GF-D8 (cell line): ENCODE results near the gene KIAA1755.

Source experiments
- DNase-seq: peaks from one replicate; lab custom pipeline; 2025; lab: John Stamatoyannopoulos, UW

Gene KIAA1755

DNA sequence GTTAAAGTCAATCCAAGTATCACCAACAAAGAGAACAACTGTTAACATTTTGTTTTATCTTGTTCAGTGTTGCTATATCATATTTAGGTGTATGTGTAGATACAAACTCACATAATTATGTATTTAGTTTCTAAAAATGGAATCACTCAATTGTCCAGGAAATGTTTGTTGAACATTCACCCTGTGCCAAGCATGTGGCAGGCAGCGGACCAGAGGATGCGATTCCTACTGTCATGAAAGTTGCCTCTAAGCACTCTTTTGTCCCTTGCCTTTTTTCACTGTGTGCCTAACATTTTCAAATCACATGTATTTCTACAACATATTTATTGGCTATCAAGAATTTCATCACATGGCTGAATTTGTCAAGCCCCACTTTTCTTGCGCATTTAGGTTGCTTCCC is 78.6 kb downstream of the KIAA1755 start:
- DNase-seq = no peak

DNA sequence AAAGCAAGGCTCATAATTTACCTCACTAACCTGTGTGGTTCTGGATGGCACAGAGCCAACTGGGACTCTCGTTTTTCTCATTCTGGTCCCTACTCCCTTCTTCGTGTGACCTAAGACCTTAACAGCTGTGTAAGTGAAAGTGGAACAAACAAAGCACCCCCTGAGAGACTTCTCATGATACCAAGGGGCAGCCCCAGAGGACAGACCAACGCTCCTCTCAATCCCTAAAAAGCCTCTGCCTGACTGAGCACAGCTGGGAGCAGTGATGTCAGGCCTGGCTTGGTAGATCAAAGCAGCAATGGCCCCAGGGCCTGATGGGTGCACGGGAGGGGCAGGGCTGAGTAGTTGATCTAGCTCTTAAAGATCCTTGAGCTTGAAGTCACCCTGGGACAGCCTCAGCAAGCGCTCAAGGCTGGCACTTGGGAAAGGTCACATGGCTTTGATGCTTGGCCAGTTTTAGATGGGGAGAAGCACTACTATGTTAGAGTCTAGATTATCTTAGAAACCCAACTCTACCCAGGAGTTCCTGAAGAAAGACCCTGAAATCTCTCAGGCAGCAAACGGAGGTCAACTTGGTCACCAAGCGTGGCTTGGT is 79.2 kb downstream of the KIAA1755 start:
- no peak for DNase-seq

DNA sequence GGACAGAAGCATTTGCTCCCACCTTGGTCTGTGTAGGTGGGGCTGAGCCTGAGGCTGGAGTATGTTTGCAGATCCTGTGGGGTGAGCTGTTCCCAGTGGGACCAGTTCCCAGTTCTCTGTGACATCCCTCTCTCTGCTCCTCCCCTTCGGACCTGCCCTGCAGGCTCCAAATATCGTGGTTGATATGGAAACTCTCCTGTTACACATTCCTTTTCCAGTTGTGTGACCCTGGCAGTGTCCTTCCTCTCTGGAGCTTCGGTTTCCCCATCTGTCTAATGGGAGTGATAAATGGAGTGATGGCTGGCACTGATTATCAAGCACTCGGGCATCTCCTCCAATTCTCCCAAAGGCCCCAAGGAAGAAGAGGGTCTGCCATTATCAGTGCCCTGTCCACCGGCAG is 79.8 kb downstream of the KIAA1755 start:
- no peak for DNase-seq

DNA sequence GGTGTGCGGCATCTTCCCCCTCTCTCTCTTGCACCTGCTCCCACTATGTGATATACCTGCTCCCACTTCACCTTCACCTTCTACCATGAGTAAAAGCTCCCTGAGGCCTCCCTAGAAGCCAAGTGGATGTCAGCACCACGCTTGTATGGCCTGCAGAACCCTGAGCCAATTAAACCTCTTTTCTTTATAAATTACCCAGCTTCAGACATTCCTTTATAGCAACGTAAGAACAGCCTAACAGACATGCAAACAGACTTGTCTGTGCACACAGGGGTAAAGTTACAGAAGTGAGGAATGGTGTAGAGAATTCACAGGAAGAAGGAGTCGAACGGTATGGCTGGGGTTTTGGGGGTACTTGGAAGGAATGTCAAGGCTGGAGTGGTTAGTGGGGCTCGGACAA is 80.7 kb downstream of the KIAA1755 start:
- no peak for DNase-seq

DNA sequence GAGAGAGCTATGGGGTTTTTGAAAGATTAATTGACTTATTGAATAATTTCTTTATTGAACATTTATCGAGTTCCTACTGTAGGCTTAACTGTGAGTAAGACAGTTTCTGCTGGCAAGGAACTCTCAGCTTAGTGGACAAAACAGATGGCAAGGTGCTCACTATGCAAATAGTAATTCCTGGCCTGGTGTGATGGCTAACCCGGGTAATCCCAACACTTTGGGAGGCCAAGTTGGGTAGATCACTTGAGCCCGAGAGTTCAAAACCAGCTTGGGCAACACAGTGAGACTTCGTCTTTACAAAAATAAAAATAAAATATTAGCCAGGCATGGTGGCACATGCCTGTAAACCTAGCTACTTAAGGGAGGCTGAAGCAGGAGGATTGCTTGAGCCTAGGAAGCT is 82.0 kb downstream of the KIAA1755 start:
- no peak for DNase-seq

DNA sequence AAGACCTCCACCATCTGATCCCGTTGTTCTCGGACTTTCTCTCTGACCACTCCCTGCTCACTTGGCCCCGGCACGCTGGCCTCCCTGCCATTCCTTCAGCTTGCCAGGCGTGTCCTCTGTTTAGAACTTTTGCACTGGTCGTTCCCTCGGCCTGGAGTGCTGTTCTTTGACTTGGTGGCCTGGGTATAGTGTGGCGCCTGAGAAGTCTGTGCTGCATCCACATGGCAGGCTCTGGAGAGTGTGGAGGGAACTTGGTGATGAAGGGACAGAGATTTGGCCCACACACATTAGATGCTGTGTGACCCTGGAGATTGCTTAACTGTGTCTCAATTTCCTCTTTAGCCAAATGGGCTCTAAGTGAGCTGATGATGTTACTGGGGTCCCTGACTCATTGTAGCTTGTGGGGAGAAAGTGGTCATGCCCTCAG is 82.5 kb downstream of the KIAA1755 start:
- no peak for DNase-seq

DNA sequence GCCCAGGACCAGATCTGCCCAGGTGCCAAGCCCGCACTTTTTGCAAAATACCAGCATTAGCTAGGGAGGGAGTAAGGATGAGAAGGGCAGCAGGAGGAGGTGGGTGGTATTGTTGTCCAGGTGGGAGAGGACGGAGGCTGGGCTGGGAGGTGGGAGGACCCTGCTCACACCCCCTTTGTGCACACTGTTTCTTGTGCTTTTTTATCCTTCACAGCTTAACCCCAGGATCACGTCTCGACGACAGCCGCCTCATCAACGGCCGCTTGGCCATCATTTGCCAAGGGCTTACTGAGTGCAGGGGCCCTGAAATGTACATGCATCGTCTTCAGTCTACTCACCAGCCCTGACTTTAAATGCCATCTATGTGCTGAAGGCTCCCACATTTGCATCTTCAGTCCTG is 83.3 kb downstream of the KIAA1755 start:
- DNase-seq = no peak

DNA sequence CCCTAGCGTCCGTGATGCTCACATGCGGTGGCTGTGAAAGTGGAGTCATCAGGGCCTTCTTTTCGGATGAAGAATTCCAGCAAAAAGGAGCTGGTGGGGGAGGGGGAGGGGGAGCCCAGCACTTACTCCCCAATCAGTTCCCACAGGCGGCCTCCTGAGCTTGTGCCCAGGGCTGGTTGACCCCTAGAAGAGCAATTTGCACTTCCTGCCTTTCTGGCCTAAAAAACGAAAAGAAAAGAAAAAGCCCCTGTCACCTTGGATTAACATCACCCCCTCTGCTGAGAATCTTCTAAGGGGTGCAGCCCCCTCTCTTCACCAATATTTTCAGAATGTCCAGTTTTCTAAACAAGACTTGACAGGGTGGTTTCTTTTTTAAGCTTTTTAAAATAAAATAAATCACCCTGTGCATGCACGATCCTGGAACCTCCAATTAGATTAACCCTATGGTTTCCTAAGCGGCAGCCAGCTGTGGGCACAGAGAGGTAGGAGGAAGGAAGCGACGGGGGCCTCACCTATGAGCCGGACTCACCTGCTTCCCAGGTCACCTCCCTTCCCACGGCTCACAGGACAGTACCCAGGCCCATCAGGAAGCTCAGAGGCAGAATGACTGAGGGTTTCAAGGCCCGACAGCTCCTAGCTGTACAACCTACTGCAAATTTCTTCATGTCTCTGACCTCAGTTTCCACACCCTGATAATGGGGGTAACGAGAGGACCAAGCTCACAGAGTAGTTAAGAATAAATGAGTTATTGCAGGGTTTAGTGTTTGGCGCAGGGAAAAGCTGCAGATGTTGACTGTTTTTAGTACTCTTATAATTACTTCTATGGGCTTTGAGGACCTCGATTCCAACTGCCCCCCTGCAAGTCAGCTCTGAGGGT is 85.0 kb downstream of the KIAA1755 start:
- DNase-seq = no peak

DNA sequence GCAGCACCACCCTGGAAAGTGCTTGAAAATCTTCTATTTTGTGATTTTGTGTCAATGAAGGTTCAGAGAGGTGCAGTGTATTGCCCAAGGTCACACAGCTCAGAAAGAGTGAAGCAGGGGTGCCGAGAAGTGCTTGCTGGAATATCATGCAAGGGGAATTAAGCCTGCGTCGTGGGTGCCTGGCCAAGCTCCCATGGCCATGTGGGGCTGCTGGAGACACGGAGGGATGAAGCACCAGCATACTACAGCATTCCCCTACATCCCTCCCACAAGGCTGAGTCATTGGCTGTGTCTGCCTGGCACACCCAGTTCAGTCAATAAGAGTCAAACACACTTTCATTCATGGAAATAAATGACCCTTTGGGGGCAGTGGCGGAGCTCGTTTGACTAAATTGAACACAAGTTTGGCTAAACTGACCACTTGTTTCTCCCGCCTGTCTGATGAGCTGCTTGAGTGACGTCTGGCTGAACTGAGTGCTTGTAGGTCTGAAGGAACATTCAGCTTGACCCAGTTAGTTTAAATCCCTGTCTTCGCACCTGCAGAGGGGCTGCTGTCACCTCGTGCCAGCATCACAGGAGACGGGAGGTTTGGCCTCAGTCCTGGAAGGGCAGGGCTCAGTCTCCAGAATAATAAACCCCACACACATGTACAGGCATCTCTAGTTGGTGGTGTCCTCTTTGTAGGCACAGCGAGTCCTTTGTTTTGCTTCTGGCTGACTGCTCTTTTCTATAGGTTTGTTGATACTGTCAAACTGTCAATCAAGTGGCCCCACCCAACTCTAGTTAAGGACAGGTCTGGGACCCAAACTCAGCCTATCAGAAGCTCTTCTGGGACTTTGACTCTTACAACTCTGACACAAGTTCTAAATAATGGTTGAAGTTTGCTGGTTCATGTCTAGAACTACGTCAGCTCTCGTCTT is 87.0 kb downstream of the KIAA1755 start:
- no peak for DNase-seq

DNA sequence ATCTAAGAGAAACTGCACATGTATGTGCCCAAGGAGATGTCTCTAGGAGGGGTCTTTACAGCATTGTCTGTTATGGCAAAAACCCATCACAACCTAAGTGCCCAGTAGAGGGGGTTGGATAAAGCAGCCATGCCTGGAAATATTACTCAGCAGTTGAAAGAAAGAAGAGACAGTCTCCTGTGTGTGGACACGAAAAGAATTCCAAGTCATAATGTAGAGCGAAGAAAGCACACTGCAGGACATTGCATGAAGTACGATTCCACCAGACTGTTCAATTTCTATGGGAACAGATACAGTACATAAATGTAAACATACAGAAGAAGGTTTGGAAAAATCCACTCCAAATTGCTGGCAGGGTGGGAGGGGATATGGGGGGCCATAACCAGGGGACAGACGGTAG is 88.1 kb downstream of the KIAA1755 start:
- no peak for DNase-seq

DNA sequence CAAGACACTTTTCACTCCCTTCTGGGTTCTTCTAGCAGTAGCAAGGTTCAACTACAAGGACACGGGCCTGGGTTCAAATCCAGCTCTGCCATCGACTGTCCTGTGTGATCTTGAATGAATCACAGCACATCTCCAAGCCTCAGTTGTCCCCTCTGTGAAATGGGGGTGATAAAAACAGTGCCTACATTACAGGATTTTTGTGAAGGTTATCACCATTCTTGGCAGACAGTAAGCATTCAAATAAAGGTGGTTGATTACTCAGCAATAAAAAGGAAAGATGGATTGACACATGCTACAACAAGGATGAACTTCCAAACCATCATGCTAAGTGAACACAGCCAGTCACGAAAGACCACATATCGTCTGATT is 88.9 kb downstream of the KIAA1755 start:
- DNase-seq = no peak

DNA sequence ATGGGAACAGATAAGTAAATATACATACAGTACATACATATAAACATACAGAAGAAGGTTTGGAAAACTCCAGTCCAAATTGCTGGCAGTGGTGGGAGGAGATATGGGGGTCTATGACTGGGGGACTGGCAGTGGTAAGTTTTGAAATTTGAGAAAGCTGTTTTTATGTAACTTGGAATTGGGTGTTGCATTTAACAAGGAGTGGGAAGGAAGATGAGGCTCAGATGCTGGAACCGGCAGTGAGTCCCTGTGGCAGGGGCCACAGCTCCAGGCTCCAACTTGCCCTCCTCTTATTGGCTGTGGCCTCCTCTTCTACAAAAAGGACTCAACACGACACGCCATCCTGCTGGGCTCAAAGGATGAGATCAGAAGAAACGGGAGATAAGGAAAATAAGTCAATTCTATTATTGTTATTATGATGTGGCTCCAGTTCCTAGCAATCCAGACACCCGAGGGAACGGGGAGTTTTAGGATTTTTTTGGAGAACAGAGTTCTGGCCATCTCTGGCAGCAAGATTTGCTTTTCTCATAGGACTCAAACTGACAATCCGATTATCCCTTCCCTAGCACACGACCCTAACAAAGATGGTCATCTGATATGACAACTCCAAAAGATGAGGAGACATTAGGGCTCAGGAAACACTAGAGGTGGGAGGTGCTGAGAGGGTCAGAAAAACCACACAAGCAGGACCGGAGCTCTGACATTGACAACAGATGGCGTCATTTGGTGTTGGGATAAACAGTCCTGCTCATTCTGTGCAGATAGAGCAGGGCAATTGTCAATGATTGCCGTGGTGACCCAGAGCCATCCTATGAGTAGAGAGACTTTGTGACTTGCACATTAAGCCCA is 89.5 kb downstream of the KIAA1755 start:
- DNase-seq = no peak

DNA sequence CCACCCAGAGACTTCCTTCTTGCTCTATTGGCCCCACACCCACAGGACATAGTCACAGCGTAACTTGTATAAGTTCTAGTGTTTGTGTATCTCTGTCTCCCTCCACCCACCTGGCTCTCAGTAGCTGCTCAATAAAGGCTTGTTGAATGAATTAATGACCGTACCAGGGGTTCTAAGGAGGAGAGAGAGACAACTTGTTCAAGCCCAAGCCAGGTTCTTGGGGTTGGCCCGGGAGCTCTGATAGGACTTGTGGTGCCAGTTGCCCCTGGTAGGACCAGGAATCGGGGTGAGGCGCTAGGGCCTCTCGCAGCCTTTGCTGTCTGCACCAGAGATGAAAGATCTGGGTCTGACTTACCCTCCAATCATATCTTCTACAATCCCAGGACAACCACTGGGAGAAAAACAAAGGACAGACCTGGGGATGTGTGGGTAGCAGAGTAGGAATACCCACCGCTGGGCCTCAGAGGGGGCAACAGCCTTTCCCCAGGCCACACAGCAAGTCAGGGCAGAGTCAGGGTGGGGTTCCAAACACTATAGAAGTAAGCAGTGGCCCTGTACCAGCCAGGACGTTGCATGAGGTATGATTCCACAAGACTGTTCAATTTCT is 90.2 kb downstream of the KIAA1755 start:
- DNase-seq = no peak

DNA sequence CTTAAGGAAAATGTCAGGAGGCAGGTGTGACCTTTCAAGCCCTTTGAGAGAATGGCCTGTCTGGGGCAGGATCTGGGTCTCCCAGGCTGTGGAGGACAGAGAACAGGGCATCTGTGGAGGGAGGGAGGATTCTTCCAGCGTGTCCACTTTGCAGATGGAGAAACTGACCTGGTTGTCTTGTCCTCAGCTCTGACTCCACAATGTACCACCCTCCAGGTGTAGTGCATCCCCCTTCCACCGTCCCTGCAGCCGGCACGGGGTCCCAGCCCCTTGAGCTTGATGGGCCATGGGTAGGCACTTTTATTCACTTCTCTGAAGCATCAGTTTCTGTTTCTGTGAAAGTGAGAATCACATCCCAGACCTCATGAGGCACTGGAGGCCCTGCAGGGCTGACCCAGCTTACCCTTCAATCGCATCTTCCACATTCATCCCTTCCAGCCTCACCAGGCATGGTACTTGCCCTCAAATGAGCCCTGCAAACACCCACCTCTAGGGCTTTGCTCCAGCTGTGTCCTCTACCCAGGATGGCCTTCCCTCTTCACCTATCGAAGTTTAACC is 90.8 kb downstream of the KIAA1755 start:
- no peak for DNase-seq

DNA sequence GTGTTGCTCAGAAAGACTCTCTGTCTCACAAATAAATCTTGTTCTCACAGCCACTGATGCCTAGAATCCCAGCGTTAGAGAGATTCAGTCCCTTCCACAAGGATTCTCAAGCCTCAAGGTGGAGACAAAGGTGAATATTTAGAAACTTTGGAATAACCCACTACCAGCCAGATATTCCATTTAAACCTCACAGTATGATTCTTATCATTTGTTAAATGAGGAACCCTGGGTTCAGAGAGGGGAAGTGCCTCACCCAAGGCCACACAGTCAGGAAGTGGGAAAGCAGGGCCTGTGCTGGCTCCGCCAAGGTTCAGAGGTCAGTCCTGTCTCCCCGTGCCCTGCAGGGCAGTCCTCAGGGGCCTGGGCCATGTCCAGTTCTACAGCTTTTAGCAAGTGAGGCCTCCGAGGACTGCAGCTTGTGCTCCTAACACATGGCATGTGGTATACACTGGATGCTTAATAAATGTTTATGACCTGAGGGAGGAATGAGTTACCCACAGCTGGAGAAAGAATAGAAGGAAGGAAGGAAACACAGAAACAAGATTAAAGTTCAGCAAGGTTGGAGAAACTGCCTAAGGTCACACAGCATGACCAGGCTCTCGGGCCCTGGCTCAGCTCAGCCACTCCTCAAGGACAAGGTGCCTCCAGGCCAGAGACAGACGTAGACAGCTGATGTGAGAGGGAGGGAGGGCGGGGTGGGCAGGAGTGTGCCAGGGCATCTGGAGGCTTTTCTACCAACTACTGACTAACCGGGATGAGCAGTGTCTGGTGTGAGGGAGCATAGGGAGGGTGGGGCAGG is 91.5 kb downstream of the KIAA1755 start:
- DNase-seq = peak; percentile 23

DNA sequence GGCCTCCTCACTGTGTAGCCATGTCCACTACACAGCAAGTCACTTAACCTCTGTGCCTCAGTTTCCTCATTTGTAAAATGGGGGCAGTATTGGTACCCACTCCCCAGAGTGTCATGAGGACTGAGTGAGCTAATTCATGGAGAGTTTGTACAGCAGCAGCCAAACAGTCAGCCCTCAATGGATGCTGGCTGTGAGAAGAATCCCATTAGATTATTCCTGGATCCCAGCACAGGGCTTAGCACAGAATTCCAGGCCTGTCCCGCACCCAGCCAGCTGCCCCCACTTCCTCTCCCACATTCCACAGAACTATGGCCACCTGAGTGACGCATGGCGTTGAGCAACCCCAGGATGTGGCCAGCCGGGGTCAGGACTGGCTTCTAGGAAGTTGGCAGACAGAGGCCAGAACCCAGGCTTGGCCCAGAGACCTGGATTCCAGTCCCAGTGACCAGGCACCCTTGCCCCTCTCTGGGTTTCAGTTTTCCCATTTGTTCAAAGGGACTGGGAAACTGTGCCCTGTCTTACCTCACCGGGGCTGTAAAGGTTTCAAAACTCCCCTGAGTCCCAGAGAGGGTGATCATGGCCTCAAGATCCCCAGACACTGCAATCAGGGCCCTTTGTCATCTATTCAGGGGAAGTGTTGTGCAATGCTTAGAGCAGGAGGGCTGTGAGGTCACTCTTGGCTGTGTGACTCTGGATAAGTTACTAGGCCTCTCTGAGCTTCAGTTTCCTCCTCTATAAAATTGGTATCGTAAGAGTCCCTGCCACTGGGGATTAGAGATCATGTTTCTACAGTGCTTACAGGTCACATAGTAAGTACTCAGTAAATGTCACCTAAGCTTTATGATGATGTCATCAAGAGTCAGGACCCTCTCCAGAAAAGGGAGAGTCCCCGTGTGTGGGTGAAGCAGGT is 92.4 kb downstream of the KIAA1755 start:
- peak; percentile 45 for DNase-seq

DNA sequence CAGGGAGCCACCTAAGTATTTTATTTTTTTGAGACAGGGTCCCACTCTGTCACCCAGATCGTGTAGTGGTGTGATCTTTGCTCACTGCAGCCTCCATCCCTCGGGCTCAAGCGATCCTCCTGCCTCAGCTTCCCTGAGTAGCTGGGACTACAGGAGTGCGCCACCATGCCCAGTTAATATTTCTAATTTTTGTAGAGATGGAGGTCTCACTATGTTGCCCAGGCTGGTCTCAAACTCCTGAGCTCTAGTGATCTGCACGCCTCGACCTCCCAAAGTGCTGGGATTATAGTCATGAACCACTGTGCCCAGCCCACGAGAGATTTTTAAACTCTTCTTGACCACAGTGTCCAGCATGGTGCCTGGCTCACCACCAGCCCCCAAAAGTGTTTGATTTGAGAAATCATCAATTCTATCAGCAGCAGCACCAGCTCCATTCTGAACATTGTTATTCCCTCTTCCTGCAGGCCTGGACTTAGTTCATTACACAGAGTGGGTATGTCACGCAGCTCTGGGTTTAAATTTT is 93.1 kb downstream of the KIAA1755 start:
- DNase-seq = no peak

DNA sequence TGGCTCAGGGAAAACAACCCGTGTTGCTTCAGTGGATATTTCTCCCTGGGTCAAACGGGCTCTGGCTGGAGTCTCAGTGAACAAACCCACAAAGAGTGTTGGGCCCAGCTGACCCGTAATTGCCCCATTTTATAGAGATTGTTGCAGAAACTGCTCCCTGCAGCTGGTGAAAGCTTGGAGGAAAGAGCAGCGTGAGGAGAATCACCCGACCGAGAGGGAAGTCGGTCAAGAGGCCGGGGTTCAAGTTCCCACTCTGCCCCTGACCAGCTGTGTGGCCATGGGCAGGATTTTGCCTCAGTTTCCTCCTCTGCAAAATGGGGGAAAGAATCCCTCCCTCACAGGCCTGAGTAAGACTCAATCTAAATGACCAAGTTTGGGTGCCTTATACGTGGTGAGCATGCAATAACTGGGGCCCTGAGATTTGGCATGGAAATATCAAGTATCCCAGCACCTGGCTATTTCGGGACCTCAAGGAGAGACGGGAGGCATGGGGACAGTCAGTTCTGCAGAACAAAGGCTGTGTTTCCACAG is 93.8 kb downstream of the KIAA1755 start:
- no peak for DNase-seq
